ENCODE measurements around the gene POU6F2.

Gene POU6F2

DNA sequence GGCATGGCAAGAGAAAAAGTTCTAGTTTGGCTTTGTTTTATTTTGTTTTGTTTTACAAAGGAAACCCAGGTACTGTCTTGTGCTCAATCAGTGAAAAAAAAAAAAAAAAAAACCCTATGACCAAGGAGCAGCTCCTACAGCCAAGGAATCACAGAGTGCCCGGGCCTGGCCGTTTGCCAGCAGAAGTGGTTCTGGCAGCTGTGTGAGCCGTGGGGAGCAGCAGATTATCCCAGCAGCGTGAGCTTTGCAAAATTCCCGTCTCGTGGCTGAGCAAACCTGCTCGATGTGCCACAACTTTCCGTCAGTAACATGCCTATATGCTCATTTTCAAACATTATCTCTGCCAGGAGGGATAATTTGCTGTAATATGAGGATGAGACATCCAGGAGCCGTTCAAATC lies 293.7 kb downstream of the POU6F2 start:
- H3K27ac ChIP-seq = no peak overlapping the region
- TF ChIP-seq, protein P1, sequence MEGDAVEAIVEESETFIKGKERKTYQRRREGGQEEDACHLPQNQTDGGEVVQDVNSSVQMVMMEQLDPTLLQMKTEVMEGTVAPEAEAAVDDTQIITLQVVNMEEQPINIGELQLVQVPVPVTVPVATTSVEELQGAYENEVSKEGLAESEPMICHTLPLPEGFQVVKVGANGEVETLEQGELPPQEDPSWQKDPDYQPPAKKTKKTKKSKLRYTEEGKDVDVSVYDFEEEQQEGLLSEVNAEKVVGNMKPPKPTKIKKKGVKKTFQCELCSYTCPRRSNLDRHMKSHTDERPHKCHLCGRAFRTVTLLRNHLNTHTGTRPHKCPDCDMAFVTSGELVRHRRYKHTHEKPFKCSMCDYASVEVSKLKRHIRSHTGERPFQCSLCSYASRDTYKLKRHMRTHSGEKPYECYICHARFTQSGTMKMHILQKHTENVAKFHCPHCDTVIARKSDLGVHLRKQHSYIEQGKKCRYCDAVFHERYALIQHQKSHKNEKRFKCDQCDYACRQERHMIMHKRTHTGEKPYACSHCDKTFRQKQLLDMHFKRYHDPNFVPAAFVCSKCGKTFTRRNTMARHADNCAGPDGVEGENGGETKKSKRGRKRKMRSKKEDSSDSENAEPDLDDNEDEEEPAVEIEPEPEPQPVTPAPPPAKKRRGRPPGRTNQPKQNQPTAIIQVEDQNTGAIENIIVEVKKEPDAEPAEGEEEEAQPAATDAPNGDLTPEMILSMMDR (IDR thresholded peaks at IDR 0.05) = no peak
- no peak for TF ChIP-seq ZFX (IDR thresholded peaks at IDR 0.05; ENCODE audit: borderline replicate concordance)

DNA sequence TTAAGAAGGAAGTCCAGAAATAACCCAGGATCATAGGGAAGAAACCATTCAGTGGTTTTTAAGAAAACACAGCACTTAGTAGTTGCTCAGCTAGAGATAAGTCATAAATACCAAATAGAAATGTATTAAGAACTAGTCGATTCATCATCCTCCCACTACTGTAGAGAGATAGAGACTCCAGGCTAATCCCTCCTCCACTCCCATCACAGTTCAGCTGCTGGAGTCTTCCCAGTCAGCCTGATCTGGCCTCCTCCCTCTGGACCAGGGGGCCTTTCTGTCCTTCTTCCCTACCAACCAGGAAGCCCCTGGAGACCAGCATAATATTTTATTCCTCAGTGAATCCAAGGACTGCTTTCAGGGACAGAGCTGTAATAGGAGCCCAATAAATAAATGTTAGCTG lies 294.4 kb downstream of the POU6F2 start:
- no peak for TF ChIP-seq ZFX (IDR thresholded peaks at IDR 0.05; ENCODE audit: borderline replicate concordance)
- TF ChIP-seq, protein P1 (IDR thresholded peaks at IDR 0.05) = no peak
- no peak overlapping the region for H3K27ac ChIP-seq

GRCh38 chr7:39272691-39273090 lies 295.0 kb downstream of the POU6F2 start:
- TF ChIP-seq ZFX (IDR thresholded peaks at IDR 0.05; ENCODE audit: borderline replicate concordance) = no peak
- TF ChIP-seq, protein P1 (IDR thresholded peaks at IDR 0.05) = no peak
- no peak overlapping the region for H3K27ac ChIP-seq

DNA sequence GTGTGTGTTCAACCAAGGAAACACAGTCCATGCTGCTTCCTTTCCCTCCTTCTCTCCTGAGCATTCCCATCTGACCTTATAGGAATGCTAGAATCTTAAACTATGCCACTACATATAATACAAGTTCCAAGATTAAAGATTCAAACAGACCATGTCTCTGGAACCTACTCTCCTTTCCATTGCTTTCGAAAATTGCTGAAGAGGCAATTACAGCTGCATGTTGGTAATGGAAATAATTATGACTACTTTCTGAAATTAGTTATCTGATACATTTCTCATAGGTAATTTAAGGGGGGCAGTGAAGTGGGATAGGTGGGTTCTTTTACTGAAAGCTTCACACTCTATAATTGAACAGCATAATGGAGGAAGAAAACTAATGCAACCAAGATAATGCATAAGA lies 302.6 kb downstream of the POU6F2 start:
- no peak overlapping the region for H3K27ac ChIP-seq
- TF ChIP-seq ZFX (IDR thresholded peaks at IDR 0.05; ENCODE audit: borderline replicate concordance) = no peak
- TF ChIP-seq, protein P1 (IDR thresholded peaks at IDR 0.05) = no peak

DNA sequence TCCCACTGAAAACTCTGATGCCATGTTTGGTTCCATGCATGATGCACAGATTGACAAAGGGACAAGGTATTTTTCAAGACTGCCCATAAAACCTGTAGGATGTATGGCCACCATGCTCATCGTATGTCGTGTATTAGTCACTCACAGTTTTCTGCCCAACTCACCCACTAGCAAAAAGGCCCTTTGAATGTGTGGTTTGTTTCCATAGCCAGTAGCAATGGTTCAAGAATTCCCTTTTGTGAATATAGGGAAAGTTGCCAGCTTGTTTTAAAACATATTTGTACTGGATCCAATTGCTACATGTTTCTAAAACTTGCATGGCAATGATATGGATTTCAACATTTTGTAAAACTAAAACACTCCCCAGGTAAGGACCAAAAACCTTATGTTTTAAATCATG lies 307.5 kb downstream of the POU6F2 start:
- H3K27ac ChIP-seq = no peak overlapping the region
- TF ChIP-seq ZFX (IDR thresholded peaks at IDR 0.05; ENCODE audit: borderline replicate concordance) = no peak
- TF ChIP-seq, protein P1 (IDR thresholded peaks at IDR 0.05) = no peak

DNA sequence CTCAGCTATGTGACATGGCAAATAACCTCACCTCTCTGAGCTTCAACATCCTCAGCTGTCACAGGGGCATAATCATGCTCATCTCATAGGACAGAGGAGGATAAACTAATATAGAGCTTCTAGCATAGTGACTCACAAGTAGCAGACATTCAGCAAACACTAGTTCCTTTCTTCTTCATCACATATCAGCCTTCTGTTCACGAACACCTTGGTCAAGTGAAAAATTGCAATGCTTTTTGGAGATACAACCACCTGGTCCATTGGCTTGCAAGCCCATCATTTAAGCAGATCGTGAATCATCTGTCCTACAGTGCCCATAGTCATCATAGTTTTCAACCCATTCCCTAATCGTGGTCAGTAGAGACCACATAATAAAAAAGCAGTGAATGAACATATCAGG lies 310.6 kb downstream of the POU6F2 start:
- TF ChIP-seq, protein P1 (IDR thresholded peaks at IDR 0.05) = no peak
- TF ChIP-seq ZFX (IDR thresholded peaks at IDR 0.05; ENCODE audit: borderline replicate concordance) = no peak
- H3K27ac ChIP-seq = no peak overlapping the region

DNA sequence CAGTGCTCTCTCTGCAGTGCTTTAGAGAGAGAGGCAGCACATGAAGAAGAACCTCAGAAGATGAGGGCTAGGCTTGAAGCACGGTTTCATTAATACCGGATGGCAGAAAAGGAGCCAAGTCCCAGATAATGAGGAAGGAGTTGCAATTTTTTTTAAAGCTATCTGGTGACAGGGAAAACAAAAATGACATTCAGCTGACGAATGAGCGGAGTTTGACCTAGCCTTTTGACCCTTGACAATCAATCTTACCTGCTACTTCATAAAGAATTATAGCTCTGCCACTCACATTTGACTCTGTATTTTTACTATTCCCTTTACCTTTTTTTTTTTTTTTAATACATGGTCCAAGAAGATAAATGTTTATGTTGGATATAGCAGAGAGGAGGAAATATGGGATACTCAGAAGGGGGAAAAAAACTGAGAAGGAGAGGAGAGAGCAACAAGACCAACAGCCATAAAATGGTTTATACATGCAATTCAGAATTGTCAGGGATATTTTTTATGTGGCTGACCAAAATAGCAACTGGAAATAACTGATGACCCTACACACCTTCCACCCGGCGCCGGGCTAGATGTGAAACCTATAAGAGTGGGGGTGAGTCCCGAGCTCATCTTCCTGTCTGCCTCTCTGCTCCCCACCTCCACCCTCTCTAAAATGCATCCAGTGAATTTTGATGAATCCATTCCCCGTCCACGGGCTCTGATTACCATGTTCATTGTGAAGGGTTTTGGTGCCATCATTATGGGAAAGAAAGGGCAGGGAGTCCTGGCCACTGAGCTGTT lies 314.1 kb downstream of the POU6F2 start:
- TF ChIP-seq ZFX (IDR thresholded peaks at IDR 0.05; ENCODE audit: borderline replicate concordance) = no peak
- TF ChIP-seq, protein P1 (IDR thresholded peaks at IDR 0.05) = no peak
- H3K27ac ChIP-seq = no peak overlapping the region

Measured in 22Rv1 (cell line).